Measurements from ENCODE around the gene CD209. TPM values are rescaled to one million over a fixed set of nuclear protein-coding genes. Genes with fewer than 3 reads are reported as not detected.

The CD209 gene
- total and polyA plus RNA-seq, 2 donors (not counting 3 experiments of a cell fraction or from before 2014, with no cell fraction given), result not detected

GRCh38 chr19:7709932-7710460, 37.3 kb downstream of the CD209 start:
- ChIA-PET POLR2A (no interaction called here), CTCF (interaction anchor here (1.5 kb wide), 1 partner anchor 9 kb away, joined by 5 read pairs; no protein-coding TSS in a partner anchor)
- TF ChIP-seq EZH2 (IDR thresholded peaks at IDR 0.05; ENCODE audit: borderline replicate concordance, low read depth, low read length, severe bottlenecking), result no peak
- TF ChIP-seq MYC (IDR thresholded peaks at IDR 0.05; ENCODE audit: low read depth, low read length), result no peak
- no peak for TF ChIP-seq POLR2AphosphoS5 (IDR thresholded peaks at IDR 0.05; ENCODE audit: insufficient read depth, low read depth, low read length)
- TF ChIP-seq GATA2 (IDR thresholded peaks at IDR 0.05; ENCODE audit: insufficient read depth, insufficient read length, low read depth, low read length), result no peak
- TF ChIP-seq POLR2A (IDR thresholded peaks at IDR 0.05; ENCODE audit: low read depth, low read length), result no peak
- no peak for TF ChIP-seq FOS (IDR thresholded peaks at IDR 0.05; ENCODE audit: borderline replicate concordance, insufficient read depth, low read length)
- TF ChIP-seq MAX (IDR thresholded peaks at IDR 0.05; ENCODE audit: insufficient read depth, insufficient read length), result no peak
- no peak for TF ChIP-seq CTCF (IDR thresholded peaks at IDR 0.05; ENCODE audit: extremely low read depth in 1 of 2, insufficient read depth in 1 of 2, low read depth in 1 of 2, low read length in 2 of 2)
- TF ChIP-seq JUN (IDR thresholded peaks at IDR 0.05; ENCODE audit: borderline replicate concordance, insufficient read depth, insufficient read length, low read depth), result no peak
- DNase-seq (ENCODE audit: low read depth, low spot score) (no peak), FAIRE-seq (no peak)
- H3K27me3 ChIP-seq (ENCODE audit: control insufficient read depth in 2 of 2, insufficient read depth in 2 of 2, low read length in 2 of 2), result no peaks in the 10 kb centered on the region
- H3K36me3 ChIP-seq (ENCODE audit: control insufficient read depth in 2 of 2, extremely low read depth in 1 of 2, insufficient read depth in 2 of 2, low read length in 2 of 2), result no peaks in the 10 kb centered on the region
- dilution Hi-C loops (cut with MboI; ENCODE audit: extremely low pct_ligation_motif_present, low sequenced_read_pairs) (no loop called here), intact Hi-C loops (cut with micrococcal nuclease) (no loop called here)
- BruUV-seq (replicated peaks), result no TSS peak
- H3K4me2 ChIP-seq (ENCODE audit: insufficient read depth, low read length), result no peak overlapping the region
- no peak overlapping the region for H2AFZ ChIP-seq (ENCODE audit: low read depth, low read length)
- no peak overlapping the region for H3K4me3 ChIP-seq (replicated peaks in 1 of 3; ENCODE audit: insufficient read depth in 1 of 3, low read depth in 1 of 3, low read length in 3 of 3)
- no peaks in the 10 kb centered on the region for H3K79me2 ChIP-seq (ENCODE audit: control insufficient read depth, insufficient read depth, low read length)
- H3K9ac ChIP-seq (replicated peaks; ENCODE audit: extremely low read depth, insufficient read depth, low read length), result no peak overlapping the region
- H3K4me1 ChIP-seq (ENCODE audit: control insufficient read depth, extremely low read depth, insufficient read depth, low read length), result no peaks in the 10 kb centered on the region
- no peak overlapping the region for H3K27ac ChIP-seq (ENCODE audit: insufficient read depth, low read depth, low read length)
- no peaks in the 10 kb centered on the region for H4K20me1 ChIP-seq (replicated peaks; ENCODE audit: control insufficient read depth, extremely low read depth, insufficient read depth, low read length)
- no peaks in the 10 kb centered on the region for H3K9me3 ChIP-seq (replicated peaks; ENCODE audit: control insufficient read depth, insufficient read depth, low read length)
- no peaks in the 10 kb centered on the region for H3K9me1 ChIP-seq (replicated peaks; ENCODE audit: control insufficient read depth, extremely low read depth, insufficient read depth, low read length)

Data from endothelial cell of umbilical vein (primary cell).